MM.1S (cell line): ENCODE results near the gene CTDSP2.

Experiments
- CTCF ChIP-seq: fragments of 300-600 bp; sonication (generic); IDR thresholded peaks from 2 replicates; pipeline ENCODE4 v1.5.1; 2016; ENCODE audit warnings: antibody characterized with exemption, low read length, mixed read lengths
- EZH2phosphoT487 ChIP-seq: fragments of 300-600 bp; sonication (generic); IDR thresholded peaks from 2 replicates; pipeline ENCODE4 v1.6.1; 2018; ENCODE audit warnings: antibody characterized with exemption, low read length

- TF ChIP-seq CTCF: no peak
- TF ChIP-seq EZH2phosphoT487: no peak
These were observed 36.5 kb upstream of the CTDSP2 start for GRCh38 chr12:57883057-57883456.
